ENCODE measurements around the gene ZDHHC5. TPM values are rescaled to one million over a fixed set of nuclear protein-coding genes. Genes with fewer than 3 reads are reported as not detected.

The ZDHHC5 gene
- total and polyA plus RNA-seq, 4 donors: 28.7 to 63.2 (median 42.9) TPM

DNA sequence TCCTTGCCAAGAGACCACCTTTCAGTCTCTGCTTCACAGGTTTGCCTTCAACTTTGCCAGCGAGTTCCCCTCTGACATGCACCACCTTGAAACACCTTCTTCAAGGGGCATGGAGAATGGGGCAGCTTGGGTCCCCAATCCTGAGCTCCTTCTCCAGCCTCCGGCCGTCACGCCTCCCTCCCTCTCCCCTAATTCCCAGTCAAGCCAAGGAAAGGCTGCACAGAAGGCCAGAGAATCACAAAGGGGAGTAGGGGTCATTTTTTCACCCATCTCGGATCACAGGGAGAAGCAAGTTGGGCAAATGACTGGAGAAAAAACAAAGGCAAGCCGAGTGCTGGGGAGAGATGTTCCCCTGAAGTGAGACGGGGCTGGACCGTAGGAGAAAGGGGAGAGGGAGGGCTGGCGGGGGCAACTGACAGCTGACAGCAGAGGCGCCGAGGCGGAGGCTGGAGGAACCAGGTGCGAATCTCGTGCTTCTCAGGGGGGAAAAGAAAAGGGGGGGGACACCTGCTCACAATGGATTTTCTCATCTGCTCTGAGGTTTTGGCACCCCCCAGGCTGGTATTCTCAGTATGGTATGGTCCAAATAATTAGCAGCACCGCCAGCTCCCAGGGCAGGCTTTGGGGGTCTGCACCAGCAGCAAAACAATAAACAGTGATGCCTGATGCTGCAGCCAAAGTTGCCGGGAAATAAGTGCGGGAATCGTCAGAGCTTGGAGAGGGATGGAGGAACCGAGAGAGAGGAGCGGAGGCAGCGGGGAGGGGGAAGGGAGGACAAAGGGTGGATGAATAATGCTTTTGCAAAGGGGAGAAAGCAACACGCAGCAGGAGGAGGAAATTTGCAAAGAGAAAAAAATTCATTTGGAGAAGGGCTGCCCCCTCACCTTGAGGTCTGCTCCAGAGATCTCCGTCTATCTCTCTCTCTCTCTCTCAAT, 18.8 kb upstream of the ZDHHC5 start:
- 4% methylated on average over 23 of the region's 23 CpGs for WGBS, 2 donors
- no peak for ATAC-seq (ENCODE audit: insufficient read depth, low FRiP score)
- Histone ChIP-seq H3K4me3 (no peak overlapping the region), H3K4me1 (ENCODE audit: control insufficient read depth in 5 of 5, insufficient read depth in 5 of 5, low read length in 5 of 5) (peaks cover 0 to 63% (median 30%) of the 10 kb centered on the region in 5 donors), H3K27ac (ENCODE audit: low read depth in 1 of 2, low read length in 1 of 2) (no peak overlapping the region), H3K9me3 (ENCODE audit: control insufficient read depth in 4 of 4, insufficient read depth in 3 of 4, low read length in 3 of 4) (peaks cover 0 to 2% (median 0%) of the 10 kb centered on the region in 4 donors), H3K9ac (ENCODE audit: insufficient read depth in 1 of 2, low read length in 2 of 2) (peak overlapping the region in 1 of 2 donors; percentile 34), H3K27me3 (ENCODE audit: control insufficient read depth in 3 of 3, insufficient read depth in 3 of 3, low read length in 2 of 3) (no peaks in the 10 kb centered on the region), H3K36me3 (ENCODE audit: control insufficient read depth in 4 of 4, insufficient read depth in 4 of 4, low read length in 4 of 4) (no peaks in the 10 kb centered on the region)
- TF ChIP-seq, protein P1, sequence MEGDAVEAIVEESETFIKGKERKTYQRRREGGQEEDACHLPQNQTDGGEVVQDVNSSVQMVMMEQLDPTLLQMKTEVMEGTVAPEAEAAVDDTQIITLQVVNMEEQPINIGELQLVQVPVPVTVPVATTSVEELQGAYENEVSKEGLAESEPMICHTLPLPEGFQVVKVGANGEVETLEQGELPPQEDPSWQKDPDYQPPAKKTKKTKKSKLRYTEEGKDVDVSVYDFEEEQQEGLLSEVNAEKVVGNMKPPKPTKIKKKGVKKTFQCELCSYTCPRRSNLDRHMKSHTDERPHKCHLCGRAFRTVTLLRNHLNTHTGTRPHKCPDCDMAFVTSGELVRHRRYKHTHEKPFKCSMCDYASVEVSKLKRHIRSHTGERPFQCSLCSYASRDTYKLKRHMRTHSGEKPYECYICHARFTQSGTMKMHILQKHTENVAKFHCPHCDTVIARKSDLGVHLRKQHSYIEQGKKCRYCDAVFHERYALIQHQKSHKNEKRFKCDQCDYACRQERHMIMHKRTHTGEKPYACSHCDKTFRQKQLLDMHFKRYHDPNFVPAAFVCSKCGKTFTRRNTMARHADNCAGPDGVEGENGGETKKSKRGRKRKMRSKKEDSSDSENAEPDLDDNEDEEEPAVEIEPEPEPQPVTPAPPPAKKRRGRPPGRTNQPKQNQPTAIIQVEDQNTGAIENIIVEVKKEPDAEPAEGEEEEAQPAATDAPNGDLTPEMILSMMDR (IDR thresholded peaks at IDR 0.05; ENCODE audit: control extremely low read depth, extremely low read depth): no peak
- DNase-seq: peak in 2 of 3 donors; percentile 59 to 65

DNA sequence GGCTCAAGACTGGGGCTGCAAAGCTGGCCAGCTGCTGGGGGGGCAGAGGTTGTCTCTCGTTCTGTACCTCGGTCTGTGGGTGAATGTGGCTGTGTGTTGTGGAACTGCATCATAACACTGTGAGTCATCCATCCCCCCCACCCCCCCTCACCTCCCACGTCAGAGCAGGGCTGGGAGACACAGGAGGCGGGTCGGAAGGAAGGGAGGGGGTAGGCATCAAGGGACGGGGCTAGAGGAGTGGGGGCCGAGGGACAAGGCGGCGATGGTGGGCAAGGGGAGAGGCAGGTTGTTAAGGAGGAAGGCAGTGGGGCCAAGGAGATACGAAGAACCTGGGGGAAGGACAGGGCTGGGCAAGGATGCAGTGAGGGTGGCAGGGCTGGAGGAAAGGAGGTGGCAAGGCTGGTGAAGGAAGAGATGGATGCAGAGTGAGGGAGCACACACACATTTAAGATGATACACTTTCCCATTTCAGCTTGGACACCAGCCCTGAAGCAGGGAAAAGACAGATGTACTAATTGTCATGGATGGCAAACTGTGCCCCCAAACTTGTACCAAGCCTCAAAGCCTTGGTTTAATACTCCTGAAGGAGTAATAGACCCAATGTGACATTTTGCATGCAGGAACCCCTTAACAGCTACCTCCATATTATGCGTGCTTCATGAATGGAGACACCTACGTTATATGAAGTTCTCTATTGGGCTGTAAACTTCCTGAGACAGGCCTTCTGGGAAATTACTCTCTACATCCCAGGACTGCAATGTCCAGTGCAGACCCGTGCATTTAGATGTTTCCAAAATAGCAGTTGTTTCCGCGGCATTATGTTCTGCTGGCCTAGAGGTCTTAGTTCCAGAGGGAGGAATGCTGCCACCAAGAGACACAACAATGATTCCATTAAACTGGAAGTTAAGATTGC, 17.8 kb upstream of the ZDHHC5 start, which contains the start of gene YPEL4:
TSS of gene YPEL4 (minus strand) at position 87 of the 913 bp plus-strand sequence. CDS start 2,805 bp downstream, outside the sequence.
- no peaks in the 10 kb centered on the region for H3K36me3 ChIP-seq (ENCODE audit: control insufficient read depth in 4 of 4, insufficient read depth in 4 of 4, low read length in 4 of 4)
- H3K27me3 ChIP-seq (ENCODE audit: control insufficient read depth in 3 of 3, insufficient read depth in 3 of 3, low read length in 2 of 3): no peaks in the 10 kb centered on the region
- peaks cover 0 to 2% (median 0%) of the 10 kb centered on the region in 4 donors for H3K9me3 ChIP-seq (ENCODE audit: control insufficient read depth in 4 of 4, insufficient read depth in 3 of 4, low read length in 3 of 4)
- H3K9ac ChIP-seq (ENCODE audit: insufficient read depth in 1 of 2, low read length in 2 of 2): peak within 1 kb of the TSS in 1 of 2 donors; percentile 34
- DNase-seq (peak; percentile 73 to 86 (median 74)), ATAC-seq (ENCODE audit: insufficient read depth, low FRiP score) (peak; percentile 68)
- TF ChIP-seq, protein P1 (IDR thresholded peaks at IDR 0.05; ENCODE audit: control extremely low read depth, extremely low read depth): no peak
- peaks cover 0 to 53% (median 30%) of the 10 kb centered on the region in 5 donors for H3K4me1 ChIP-seq (ENCODE audit: control insufficient read depth in 5 of 5, insufficient read depth in 5 of 5, low read length in 5 of 5)
- WGBS, 2 donors: 14 to 16% methylated on average over 15 of the region's 15 CpGs
- no peak within 1 kb of the TSS for H3K27ac ChIP-seq (ENCODE audit: low read depth in 1 of 2, low read length in 1 of 2)
- H3K4me3 ChIP-seq: no peak within 1 kb of the TSS

DNA sequence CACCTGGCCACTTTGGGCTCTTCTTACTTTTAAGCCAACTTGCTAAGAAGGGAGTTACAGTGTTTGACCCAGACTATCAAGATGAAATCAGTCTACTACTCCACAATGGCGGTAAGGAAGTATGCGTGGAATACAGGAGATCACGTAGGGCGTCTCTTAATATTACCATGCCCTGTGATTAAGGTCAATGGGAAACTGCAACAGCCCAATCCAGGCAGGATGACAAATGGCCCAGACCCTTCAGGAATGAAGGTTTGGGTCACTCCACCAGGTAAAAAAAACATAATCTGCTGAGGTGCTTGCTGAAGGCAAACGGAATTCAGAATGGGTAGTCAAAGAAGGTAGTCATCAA, 17.2 kb upstream of the ZDHHC5 start:
- Histone ChIP-seq H3K36me3 (ENCODE audit: control insufficient read depth in 4 of 4, insufficient read depth in 4 of 4, low read length in 4 of 4) (no peaks in the 10 kb centered on the region), H3K27me3 (ENCODE audit: control insufficient read depth in 3 of 3, insufficient read depth in 3 of 3, low read length in 2 of 3) (no peaks in the 10 kb centered on the region), H3K9ac (ENCODE audit: insufficient read depth in 1 of 2, low read length in 2 of 2) (no peak overlapping the region), H3K4me1 (ENCODE audit: control insufficient read depth in 5 of 5, insufficient read depth in 5 of 5, low read length in 5 of 5) (peaks cover 0 to 49% (median 27%) of the 10 kb centered on the region in 5 donors), H3K4me3 (no peak overlapping the region), H3K27ac (ENCODE audit: low read depth in 1 of 2, low read length in 1 of 2) (no peak overlapping the region), H3K9me3 (ENCODE audit: control insufficient read depth in 4 of 4, insufficient read depth in 3 of 4, low read length in 3 of 4) (peaks cover 0 to 2% (median 0%) of the 10 kb centered on the region in 4 donors)
- ATAC-seq (ENCODE audit: insufficient read depth, low FRiP score): no peak
- DNase-seq: peak in 1 of 3 donors; percentile 22
- 69 to 70% methylated on average over 5 of the region's 5 CpGs for WGBS, 2 donors
- TF ChIP-seq, protein P1 (IDR thresholded peaks at IDR 0.05; ENCODE audit: control extremely low read depth, extremely low read depth): no peak
